GM19239 (cell line): Measurements from ENCODE around the gene FAF1.
"Not testable (repeated sequence)": the region's sequence is repeated elsewhere in the genome, so short reads cannot be mapped to it uniquely, and the experiment has no call there.

Experiments used
- DNase-seq: peaks from one replicate; pipeline ENCODE4 v3.0.0; 2011; ENCODE audit warnings: low spot score; ENCODE audit not compliant: insufficient read length
- FAIRE-seq: peaks from 2 replicates; lab custom pipeline; 2011; peaks lifted over from hg19 to GRCh38; lab: Jason Lieb, UNC

FAF1 gene

GRCh38 chr1:50720457-50721053, 239.5 kb downstream of the FAF1 start:
- DNase-seq (no peak), FAIRE-seq (no peak)

GRCh38 chr1:50719126-50719525, 240.9 kb downstream of the FAF1 start:
- DNase-seq (no peak), FAIRE-seq (peak; percentile 11)

- DNase-seq (no peak), FAIRE-seq (no peak)
Measured at GRCh38 chr1:50717327-50717726, 242.7 kb downstream of the FAF1 start.

GRCh38 chr1:50716455-50716854, 243.6 kb downstream of the FAF1 start:
- not testable (repeated sequence) for DNase-seq, FAIRE-seq

- DNase-seq = no peak
- no peak for FAIRE-seq
Measured at GRCh38 chr1:50710099-50710498, 250.0 kb downstream of the FAF1 start.

- FAIRE-seq = no peak
- no peak for DNase-seq
Measured at GRCh38 chr1:50707824-50708223, 252.2 kb downstream of the FAF1 start.

- DNase-seq (no peak), FAIRE-seq (no peak)
Measured at GRCh38 chr1:50705699-50706098, 254.4 kb downstream of the FAF1 start.

- FAIRE-seq (no peak), DNase-seq (no peak)
Measured at GRCh38 chr1:50705041-50705440, 255.0 kb downstream of the FAF1 start.

GRCh38 chr1:50704126-50704525, 255.9 kb downstream of the FAF1 start:
- DNase-seq (peak; percentile 24), FAIRE-seq (peak; percentile 78)

- FAIRE-seq (no peak), DNase-seq (no peak)
Measured at GRCh38 chr1:50703240-50703639, 256.8 kb downstream of the FAF1 start.

GRCh38 chr1:50702395-50702794, 257.7 kb downstream of the FAF1 start:
- FAIRE-seq = peak; percentile 37
- no peak for DNase-seq

- FAIRE-seq = peak; percentile 73
- DNase-seq = no peak
Measured at GRCh38 chr1:50701706-50702317, 258.3 kb downstream of the FAF1 start.

GRCh38 chr1:50700621-50701020, 259.4 kb downstream of the FAF1 start:
- DNase-seq = no peak
- no peak for FAIRE-seq

- DNase-seq (no peak), FAIRE-seq (no peak)
Measured at GRCh38 chr1:50700214-50700613, 259.9 kb downstream of the FAF1 start.

GRCh38 chr1:50699795-50700194, 260.3 kb downstream of the FAF1 start:
- FAIRE-seq (no peak), DNase-seq (no peak)

- DNase-seq (no peak), FAIRE-seq (no peak)
Measured at GRCh38 chr1:50697440-50698421, 262.3 kb downstream of the FAF1 start.

- FAIRE-seq = no peak
- DNase-seq = no peak
Measured at GRCh38 chr1:50693829-50694228, 266.2 kb downstream of the FAF1 start.

GRCh38 chr1:50684185-50684584, 275.9 kb downstream of the FAF1 start:
- DNase-seq (no peak), FAIRE-seq (no peak)

- FAIRE-seq (no peak), DNase-seq (no peak)
Measured at GRCh38 chr1:50681931-50682330, 278.1 kb downstream of the FAF1 start.

- DNase-seq (no peak), FAIRE-seq (no peak)
Measured at GRCh38 chr1:50667710-50668356, 292.2 kb downstream of the FAF1 start.

GRCh38 chr1:50667272-50667671, 292.8 kb downstream of the FAF1 start:
- no peak for FAIRE-seq
- DNase-seq = no peak
